SK-N-SH treated with all-trans-retinoic acid at 6 μM for 48 hours (cell line): ENCODE measurements around the gene TTLL10.

Experiments
- ARNTL ChIP-seq: fragments of 450-650 bp; formaldehyde crosslinking; IDR thresholded peaks from 2 replicates; pipeline ENCODE4 v1.5.0; 2020; ENCODE audit warnings: low read depth, mild to moderate bottlenecking, moderate library complexity, borderline replicate concordance
- CSDC2 ChIP-seq: fragments of 250-450 bp; sonication (Bioruptor Pico); IDR thresholded peaks from 2 replicates; pipeline ENCODE4 v1.5.0; 2020; ENCODE audit warnings: mild to moderate bottlenecking, moderate library complexity
- GLIS3 ChIP-seq: fragments of 250-450 bp; sonication (Bioruptor Pico); IDR thresholded peaks from 2 replicates; pipeline ENCODE4 v1.5.0; 2020; ENCODE audit warnings: mild to moderate bottlenecking, moderate library complexity
- OSR1 ChIP-seq: fragments of 250-450 bp; sonication (Bioruptor Pico); IDR thresholded peaks from 2 replicates; pipeline ENCODE4 v1.8.0; 2022; ENCODE audit warnings: moderate library complexity, mild to moderate bottlenecking, inconsistent platforms
- PPARA ChIP-seq: fragments of 250-450 bp; sonication (Bioruptor Pico); IDR thresholded peaks from 2 replicates; pipeline ENCODE4 v1.5.0; 2020; ENCODE audit warnings: mild to moderate bottlenecking, borderline replicate concordance
- TCF4 ChIP-seq: fragments of 250-450 bp; sonication (Bioruptor Pico); IDR thresholded peaks from 2 replicates; pipeline ENCODE4 v1.8.0; 2021; ENCODE audit warnings: mild to moderate bottlenecking, moderate library complexity, borderline replicate concordance
- ZNF8 ChIP-seq: fragments of 450-650 bp; formaldehyde crosslinking; IDR thresholded peaks from 2 replicates; pipeline ENCODE4 v1.5.0; 2020; ENCODE audit warnings: mild to moderate bottlenecking, moderate library complexity
- TF ChIP-seq, protein P1 (sequence below): fragments of 250-450 bp; sonication (Bioruptor Pico); IDR thresholded peaks from 2 replicates; pipeline ENCODE4 v1.5.1; 2021; ENCODE audit warnings: mild to moderate bottlenecking, moderate library complexity
- TF ChIP-seq, protein P2 (sequence below): fragments of 250-450 bp; sonication (Bioruptor Pico); IDR thresholded peaks from 2 replicates; pipeline ENCODE4 v1.5.0; 2020; ENCODE audit warnings: mild to moderate bottlenecking, moderate library complexity

DNA sequence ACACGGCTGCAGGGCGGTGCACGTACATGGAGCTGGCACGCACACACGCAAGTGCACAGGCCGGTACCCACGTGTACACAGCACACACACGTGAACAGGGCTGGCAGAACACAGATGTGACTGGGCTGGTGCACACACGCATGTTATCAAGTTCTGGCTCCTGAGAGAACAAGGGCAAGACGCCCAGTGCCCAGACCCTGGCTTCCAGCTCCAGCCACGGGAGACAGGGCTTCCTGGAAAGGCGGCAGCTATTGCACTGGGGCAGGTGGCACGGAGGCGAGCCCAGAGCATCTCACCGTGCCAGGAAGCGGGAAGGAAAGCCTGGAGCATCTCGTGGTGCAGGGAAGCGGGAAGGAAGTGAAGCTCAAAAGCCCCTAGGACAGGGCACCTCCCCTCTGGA is 52.2 kb downstream of the TTLL10 start:
- TF ChIP-seq GLIS3 (no peak), TCF4 (CRISPR knock-in tag) (no peak), PPARA (CRISPR knock-in tag) (no peak), OSR1 (CRISPR knock-in tag) (no peak), ZNF8 (no peak), ARNTL (CRISPR knock-in tag) (no peak), CSDC2 (CRISPR knock-in tag) (no peak)
- TF ChIP-seq, protein P1, sequence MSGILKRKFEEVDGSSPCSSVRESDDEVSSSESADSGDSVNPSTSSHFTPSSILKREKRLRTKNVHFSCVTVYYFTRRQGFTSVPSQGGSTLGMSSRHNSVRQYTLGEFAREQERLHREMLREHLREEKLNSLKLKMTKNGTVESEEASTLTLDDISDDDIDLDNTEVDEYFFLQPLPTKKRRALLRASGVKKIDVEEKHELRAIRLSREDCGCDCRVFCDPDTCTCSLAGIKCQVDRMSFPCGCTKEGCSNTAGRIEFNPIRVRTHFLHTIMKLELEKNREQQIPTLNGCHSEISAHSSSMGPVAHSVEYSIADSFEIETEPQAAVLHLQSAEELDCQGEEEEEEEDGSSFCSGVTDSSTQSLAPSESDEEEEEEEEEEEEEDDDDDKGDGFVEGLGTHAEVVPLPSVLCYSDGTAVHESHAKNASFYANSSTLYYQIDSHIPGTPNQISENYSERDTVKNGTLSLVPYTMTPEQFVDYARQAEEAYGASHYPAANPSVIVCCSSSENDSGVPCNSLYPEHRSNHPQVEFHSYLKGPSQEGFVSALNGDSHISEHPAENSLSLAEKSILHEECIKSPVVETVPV = no peak
- TF ChIP-seq, protein P2, sequence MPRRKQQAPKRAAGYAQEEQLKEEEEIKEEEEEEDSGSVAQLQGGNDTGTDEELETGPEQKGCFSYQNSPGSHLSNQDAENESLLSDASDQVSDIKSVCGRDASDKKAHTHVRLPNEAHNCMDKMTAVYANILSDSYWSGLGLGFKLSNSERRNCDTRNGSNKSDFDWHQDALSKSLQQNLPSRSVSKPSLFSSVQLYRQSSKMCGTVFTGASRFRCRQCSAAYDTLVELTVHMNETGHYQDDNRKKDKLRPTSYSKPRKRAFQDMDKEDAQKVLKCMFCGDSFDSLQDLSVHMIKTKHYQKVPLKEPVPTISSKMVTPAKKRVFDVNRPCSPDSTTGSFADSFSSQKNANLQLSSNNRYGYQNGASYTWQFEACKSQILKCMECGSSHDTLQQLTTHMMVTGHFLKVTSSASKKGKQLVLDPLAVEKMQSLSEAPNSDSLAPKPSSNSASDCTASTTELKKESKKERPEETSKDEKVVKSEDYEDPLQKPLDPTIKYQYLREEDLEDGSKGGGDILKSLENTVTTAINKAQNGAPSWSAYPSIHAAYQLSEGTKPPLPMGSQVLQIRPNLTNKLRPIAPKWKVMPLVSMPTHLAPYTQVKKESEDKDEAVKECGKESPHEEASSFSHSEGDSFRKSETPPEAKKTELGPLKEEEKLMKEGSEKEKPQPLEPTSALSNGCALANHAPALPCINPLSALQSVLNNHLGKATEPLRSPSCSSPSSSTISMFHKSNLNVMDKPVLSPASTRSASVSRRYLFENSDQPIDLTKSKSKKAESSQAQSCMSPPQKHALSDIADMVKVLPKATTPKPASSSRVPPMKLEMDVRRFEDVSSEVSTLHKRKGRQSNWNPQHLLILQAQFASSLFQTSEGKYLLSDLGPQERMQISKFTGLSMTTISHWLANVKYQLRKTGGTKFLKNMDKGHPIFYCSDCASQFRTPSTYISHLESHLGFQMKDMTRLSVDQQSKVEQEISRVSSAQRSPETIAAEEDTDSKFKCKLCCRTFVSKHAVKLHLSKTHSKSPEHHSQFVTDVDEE (CRISPR knock-in tag) = no peak
